K562 (cell line): Measurements from ENCODE around the gene MAP1A.

Experiments used
- ELK1 ChIP-seq: sonication (generic); formaldehyde crosslinking; IDR thresholded peaks from 2 replicates; pipeline ENCODE4 v1.8.1; 2022; ENCODE audit warnings: missing genetic modification reagents
- NR2C2 ChIP-seq, 2 experiments: fragments of 200-800 bp in 1 of 2; sonication (Bioruptor generic) in 1 of 2; sonication (generic) in 1 of 2; formaldehyde crosslinking in 1 of 2; IDR thresholded peaks; 2 replicates each; pipeline versions ENCODE4 v1.6.1 to v1.8.0; 2016 to 2022; ENCODE audit warnings: mild to moderate bottlenecking in 1 of 2, missing compliant biosample characterization in 1 of 2, missing genetic modification characterization in 1 of 2, missing genetic modification reagents in 1 of 2

- TF ChIP-seq NR2C2 (CRISPR knock-in tag; IDR thresholded peaks at IDR 0.05) (no peak), NR2C2 (tag; IDR thresholded peaks at IDR 0.05) (no peak), ELK1 (CRISPR knock-in tag) (no peak)
These were observed 47.5 kb upstream of the MAP1A start for GRCh38 chr15:43469867-43470266.
